Neural progenitor cell (in vitro differentiated cells): ENCODE measurements around the gene ITGA5. TPM values are rescaled to one million over a fixed set of nuclear protein-coding genes. Genes with fewer than 3 reads are reported as not detected.

ENCODE experiments used
- DNase-seq: peaks from one replicate; pipeline ENCODE4 v3.0.0-alpha.2; 2016; ENCODE audit warnings: low spot score
- H2AFZ ChIP-seq: fragments of 200-600 bp; sonication (generic); replicated peaks from 2 replicates; pipeline ENCODE4 v1.6.1; 2016; ENCODE audit warnings: antibody characterized with exemption
- H3F3A ChIP-seq: fragments of 200-600 bp; sonication (generic); 2 replicates; pipeline ENCODE4 v1.6.1; 2016; ENCODE audit warnings: antibody characterized with exemption, low read depth
- H3K27ac ChIP-seq: fragments of 200-600 bp; sonication (generic); 2 replicates; pipeline ENCODE4 v1.5.1; 2016; ENCODE audit warnings: mild to moderate bottlenecking
- H3K27me3 ChIP-seq: fragments of 200-600 bp; sonication (generic); 2 replicates; pipeline ENCODE4 v1.6.1; 2016; ENCODE audit warnings: mild to moderate bottlenecking, moderate library complexity
- H3K36me3 ChIP-seq: fragments of 200-600 bp; sonication (generic); 2 replicates; pipeline ENCODE4 v1.5.1; 2016
- H3K4me1 ChIP-seq: fragments of 200-600 bp; sonication (generic); 2 replicates; pipeline ENCODE4 v1.6.1; 2016; ENCODE audit warnings: mixed run types
- H3K4me2 ChIP-seq: fragments of 200-600 bp; sonication (generic); 2 replicates; pipeline ENCODE4 v1.6.1; 2016
- H3K4me3 ChIP-seq: fragments of 200-600 bp; sonication (generic); 2 replicates; pipeline ENCODE4 v1.5.1; 2016
- H3K79me2 ChIP-seq: fragments of 200-600 bp; sonication (generic); 2 replicates; pipeline ENCODE4 v1.6.1; 2016; ENCODE audit warnings: low read depth
- H3K9ac ChIP-seq: fragments of 200-600 bp; sonication (generic); 2 replicates; pipeline ENCODE4 v1.6.1; 2016
- H3K9me3 ChIP-seq: fragments of 200-600 bp; sonication (generic); 2 replicates; pipeline ENCODE4 v1.5.1; 2016; ENCODE audit warnings: low read depth
- H4K20me1 ChIP-seq: fragments of 200-600 bp; sonication (generic); 2 replicates; pipeline ENCODE4 v1.6.1; 2016; ENCODE audit warnings: low read depth
- H3K27ac Mint-ChIP-seq: 3 replicates; pipeline ENCODE4 v1.8.0; 2021; ENCODE audit warnings: mixed read lengths
- H3K27me3 Mint-ChIP-seq: 2 replicates; pipeline ENCODE4 v1.8.0; 2022; ENCODE audit warnings: low read depth, mild to moderate bottlenecking, inconsistent platforms, moderate library complexity, mixed read lengths; ENCODE audit not compliant: insufficient read depth
- H3K36me3 Mint-ChIP-seq: 3 replicates; pipeline ENCODE4 v1.8.0; 2021; ENCODE audit warnings: mixed read lengths
- H3K4me1 Mint-ChIP-seq: 3 replicates; pipeline ENCODE4 v1.8.0; 2021; ENCODE audit warnings: mixed read lengths
- H3K4me3 Mint-ChIP-seq: 3 replicates; pipeline ENCODE4 v1.8.0; 2021; ENCODE audit warnings: mild to moderate bottlenecking, moderate library complexity, mixed read lengths
- H3K9me3 Mint-ChIP-seq: 3 replicates; pipeline ENCODE4 v1.8.0; 2020; ENCODE audit warnings: mixed read lengths
- CTCF ChIP-seq: fragments of 200-600 bp; sonication (generic); IDR thresholded peaks from 2 replicates; pipeline ENCODE4 v1.5.1; 2017; ENCODE audit warnings: antibody characterized with exemption, mild to moderate bottlenecking
- EZH2 ChIP-seq: fragments of 200-600 bp; sonication (generic); IDR thresholded peaks from 2 replicates; pipeline ENCODE4 v1.6.1; 2017; ENCODE audit warnings: antibody characterized with exemption, mild to moderate bottlenecking, moderate library complexity
- EZH2phosphoT487 ChIP-seq: fragments of 200-600 bp; sonication (generic); IDR thresholded peaks from 2 replicates; pipeline ENCODE4 v1.6.1; 2017; ENCODE audit warnings: antibody characterized with exemption
- total RNA-seq: library from RNA; depleted of rRNA; stranded (reverse); fragments of >200 nt; gene quantifications from 2 replicates; pipeline ENCODE4 v1.2.3, GENCODE V29; 2015; ENCODE audit warnings: low replicate concordance

ITGA5 gene
- total RNA-seq, 1 donor from 2014 or later, result 37.7 TPM

GRCh38 chr12:54447917-54448316 is 28.9 kb upstream of the ITGA5 start:
- peaks cover 19% of the 10 kb centered on the region for H3F3A ChIP-seq
- no peak overlapping the region for H3K4me3 ChIP-seq
- no peak overlapping the region for H2AFZ ChIP-seq
- Mint-ChIP-seq H3K4me3 (no peak overlapping the region), H3K4me1 (peaks cover 6% of the 10 kb centered on the region), H3K36me3 (no peaks in the 10 kb centered on the region), H3K27ac (no peak overlapping the region), H3K9me3 (no peaks in the 10 kb centered on the region), H3K27me3 (peaks cover 7% of the 10 kb centered on the region)
- no peak for DNase-seq
- peaks cover 13% of the 10 kb centered on the region for H3K4me1 ChIP-seq
- no peak overlapping the region for H3K27ac ChIP-seq
- H3K36me3 ChIP-seq, result no peaks in the 10 kb centered on the region
- no peak overlapping the region for H3K4me2 ChIP-seq
- H3K9me3 ChIP-seq, result no peaks in the 10 kb centered on the region
- peaks cover 82% of the 10 kb centered on the region for H3K27me3 ChIP-seq
- no peak for TF ChIP-seq CTCF
- no peak for TF ChIP-seq EZH2phosphoT487
- no peak for TF ChIP-seq EZH2
- H4K20me1 ChIP-seq, result no peaks in the 10 kb centered on the region
- H3K9ac ChIP-seq, result no peak overlapping the region
- no peaks in the 10 kb centered on the region for H3K79me2 ChIP-seq

- no peak for TF ChIP-seq CTCF
- TF ChIP-seq EZH2, result no peak
- no peak for TF ChIP-seq EZH2phosphoT487
- Histone ChIP-seq H4K20me1 (no peaks in the 10 kb centered on the region), H3K27ac (no peak overlapping the region), H3K36me3 (no peaks in the 10 kb centered on the region), H3K4me2 (no peak overlapping the region), H3K9me3 (no peaks in the 10 kb centered on the region), H3F3A (peaks cover 10% of the 10 kb centered on the region), H3K4me3 (no peak overlapping the region), H3K9ac (no peak overlapping the region), H3K79me2 (no peaks in the 10 kb centered on the region), H3K4me1 (peaks cover 12% of the 10 kb centered on the region), H2AFZ (no peak overlapping the region), H3K27me3 (peaks cover 75% of the 10 kb centered on the region)
- no peak overlapping the region for H3K27ac Mint-ChIP-seq
- H3K9me3 Mint-ChIP-seq, result no peaks in the 10 kb centered on the region
- H3K36me3 Mint-ChIP-seq, result no peaks in the 10 kb centered on the region
- peaks cover 8% of the 10 kb centered on the region for H3K27me3 Mint-ChIP-seq
- no peak for DNase-seq
- H3K4me1 Mint-ChIP-seq, result peaks cover 7% of the 10 kb centered on the region
- no peak overlapping the region for H3K4me3 Mint-ChIP-seq
Measured at GRCh38 chr12:54444206-54444605, 25.1 kb upstream of the ITGA5 start.

GRCh38 chr12:54443446-54443845 is 24.4 kb upstream of the ITGA5 start:
- TF ChIP-seq CTCF (no peak), EZH2 (no peak), EZH2phosphoT487 (no peak)
- Mint-ChIP-seq H3K9me3 (no peaks in the 10 kb centered on the region), H3K36me3 (no peaks in the 10 kb centered on the region), H3K27ac (no peak overlapping the region), H3K4me1 (peaks cover 7% of the 10 kb centered on the region), H3K4me3 (no peak overlapping the region), H3K27me3 (peaks cover 8% of the 10 kb centered on the region)
- Histone ChIP-seq H3K27ac (no peak overlapping the region), H3F3A (peaks cover 10% of the 10 kb centered on the region), H3K79me2 (no peaks in the 10 kb centered on the region), H3K27me3 (peaks cover 67% of the 10 kb centered on the region), H3K36me3 (no peaks in the 10 kb centered on the region), H3K4me1 (peaks cover 12% of the 10 kb centered on the region), H3K4me2 (no peak overlapping the region), H3K4me3 (no peak overlapping the region), H3K9ac (no peak overlapping the region), H2AFZ (no peak overlapping the region), H3K9me3 (no peaks in the 10 kb centered on the region), H4K20me1 (no peaks in the 10 kb centered on the region)
- DNase-seq, result no peak
